HG02970 (cell line): Measurements from ENCODE around the gene DPP6.

Experiments
- ATAC-seq: cut with Tn5 transposase; IDR thresholded peaks from one replicate; pipeline ENCODE4 v1.9.1; 2021; ENCODE audit warnings: mild to moderate bottlenecking, moderate library complexity, moderate number of reproducible peaks; ENCODE audit not compliant: unreplicated experiment, low FRiP score

Gene DPP6

DNA sequence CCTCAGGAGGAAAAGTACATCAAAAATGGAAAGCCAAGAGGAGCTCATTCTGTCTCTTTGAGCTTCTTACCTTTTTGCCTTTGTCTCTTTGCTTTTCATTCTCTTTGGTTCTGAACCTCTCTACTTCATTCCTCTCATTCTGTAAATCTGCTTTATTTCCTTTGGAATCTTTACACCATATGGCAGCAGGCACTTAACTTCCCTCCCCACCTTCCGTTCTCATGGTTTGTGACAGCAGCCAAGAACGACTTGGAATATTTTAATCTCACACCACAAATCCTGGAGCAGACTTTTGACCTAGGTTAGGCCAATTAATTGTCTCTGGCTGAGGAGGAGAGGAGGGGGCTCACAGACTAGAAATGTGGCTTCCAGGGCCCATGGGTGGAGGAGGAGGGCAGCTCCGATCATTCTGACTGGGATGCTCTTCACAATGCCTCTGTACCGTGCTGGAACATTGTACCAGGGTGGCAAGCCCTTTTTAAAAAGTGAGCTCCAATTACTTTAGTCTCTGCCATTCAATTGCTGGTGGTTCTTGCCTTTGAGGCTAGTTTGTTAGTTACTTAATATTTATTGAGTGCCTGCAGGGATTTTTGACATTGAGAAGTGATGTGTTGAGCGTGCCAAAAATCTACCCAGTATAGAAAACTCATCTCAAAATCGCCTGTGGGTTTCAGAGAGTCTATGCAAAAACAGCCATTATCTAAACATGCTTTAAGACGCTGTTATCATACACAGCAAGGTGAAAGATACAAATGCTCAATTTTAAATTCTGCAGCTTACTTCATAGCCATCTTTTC lies 386.6 kb downstream of the DPP6 start:
- ATAC-seq, result no peak

DNA sequence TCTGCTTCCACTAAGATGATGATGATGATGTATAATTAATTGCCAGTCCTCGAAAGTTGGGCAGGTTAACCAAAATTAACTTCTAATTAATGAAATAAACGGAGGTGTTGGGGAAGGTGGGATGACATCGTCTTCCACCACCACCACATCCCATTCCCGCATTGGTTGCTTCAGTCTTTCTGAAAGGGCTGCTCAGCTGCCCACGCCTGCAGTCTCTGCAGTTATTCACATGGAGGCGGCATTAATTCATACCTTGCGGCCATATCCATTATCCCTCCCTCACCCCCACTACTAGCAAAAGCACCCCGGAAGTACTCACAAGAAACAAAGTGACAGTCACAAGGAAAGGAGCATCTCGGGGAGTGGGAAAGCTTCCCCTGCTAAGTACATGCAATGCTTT lies 387.9 kb downstream of the DPP6 start:
- ATAC-seq, result no peak

DNA sequence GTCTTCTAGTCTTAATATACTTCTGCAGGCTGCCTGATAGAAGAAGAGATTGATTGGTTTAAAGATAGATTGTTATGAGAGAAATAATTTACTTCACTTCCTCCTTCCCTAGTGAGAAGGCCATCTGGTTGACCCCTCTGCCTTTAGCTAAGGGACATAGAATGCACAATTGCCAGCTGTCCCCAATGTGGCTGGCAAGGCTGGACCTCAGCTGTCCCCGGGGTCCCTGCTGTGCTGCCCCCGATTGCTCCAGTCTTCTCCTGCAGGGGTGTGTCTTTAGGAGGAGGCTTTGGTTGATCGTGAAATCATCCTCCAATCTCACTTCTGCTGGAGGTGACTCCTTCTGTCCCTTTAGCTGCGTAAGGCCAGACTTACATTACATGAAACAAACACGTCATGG lies 388.5 kb downstream of the DPP6 start:
- no peak for ATAC-seq

DNA sequence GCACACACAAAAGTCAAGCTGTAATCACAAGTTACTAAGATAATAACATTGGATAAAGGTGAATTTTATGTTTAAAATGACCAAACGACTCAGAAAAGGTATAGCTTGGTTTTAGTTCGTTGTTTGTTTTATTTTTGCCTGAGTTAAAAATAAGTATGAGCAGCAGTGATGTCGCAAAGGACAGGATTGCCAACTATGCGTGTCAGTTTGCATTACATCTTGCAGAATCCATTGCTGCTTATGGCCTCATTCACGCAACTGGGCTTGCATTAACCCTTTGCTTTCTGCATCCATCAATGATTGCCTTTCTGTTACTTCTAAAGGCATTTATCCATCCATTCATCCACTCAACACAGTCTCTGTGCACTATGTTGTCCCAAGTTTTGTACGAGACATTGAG lies 389.6 kb downstream of the DPP6 start:
- ATAC-seq, result no peak

DNA sequence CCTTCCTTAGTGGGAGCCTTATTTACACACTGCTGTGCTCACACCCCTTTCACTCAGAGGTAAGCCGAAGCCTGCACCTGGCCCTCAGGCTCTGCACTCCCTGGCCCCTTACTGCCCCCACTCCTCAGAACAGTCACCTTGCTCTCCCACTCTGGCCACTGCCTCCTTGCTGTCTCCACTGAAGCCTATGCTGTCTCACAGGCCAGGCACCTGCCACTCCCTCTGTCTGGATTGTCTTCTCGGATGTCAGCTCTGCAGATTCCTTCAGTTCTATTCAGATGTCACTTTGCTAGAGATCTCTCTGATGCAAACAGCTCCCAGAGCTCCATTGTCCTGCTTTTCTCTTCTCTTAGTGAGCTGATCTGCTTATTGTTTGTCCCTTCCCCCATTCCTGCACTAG lies 390.7 kb downstream of the DPP6 start:
- ATAC-seq, result no peak

DNA sequence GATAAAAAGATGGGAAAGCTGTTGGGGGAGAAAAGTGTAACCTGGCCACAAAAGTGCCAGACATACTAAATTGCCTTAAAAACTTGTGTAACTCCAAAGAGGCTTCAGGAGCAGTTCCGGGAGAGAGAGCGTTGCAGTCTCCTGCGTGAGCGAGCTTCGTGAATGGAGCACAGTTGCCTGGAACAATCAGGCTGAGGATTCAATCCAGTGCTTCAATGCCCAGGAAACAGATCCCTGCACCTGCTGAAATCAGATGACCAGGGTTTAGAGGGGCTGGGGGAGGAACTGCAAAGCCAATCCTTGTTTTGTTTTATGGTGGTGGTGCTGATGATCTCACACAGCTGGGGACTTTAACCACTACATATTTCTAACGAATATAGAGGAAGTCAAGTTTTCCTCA lies 398.3 kb downstream of the DPP6 start:
- ATAC-seq, result no peak

DNA sequence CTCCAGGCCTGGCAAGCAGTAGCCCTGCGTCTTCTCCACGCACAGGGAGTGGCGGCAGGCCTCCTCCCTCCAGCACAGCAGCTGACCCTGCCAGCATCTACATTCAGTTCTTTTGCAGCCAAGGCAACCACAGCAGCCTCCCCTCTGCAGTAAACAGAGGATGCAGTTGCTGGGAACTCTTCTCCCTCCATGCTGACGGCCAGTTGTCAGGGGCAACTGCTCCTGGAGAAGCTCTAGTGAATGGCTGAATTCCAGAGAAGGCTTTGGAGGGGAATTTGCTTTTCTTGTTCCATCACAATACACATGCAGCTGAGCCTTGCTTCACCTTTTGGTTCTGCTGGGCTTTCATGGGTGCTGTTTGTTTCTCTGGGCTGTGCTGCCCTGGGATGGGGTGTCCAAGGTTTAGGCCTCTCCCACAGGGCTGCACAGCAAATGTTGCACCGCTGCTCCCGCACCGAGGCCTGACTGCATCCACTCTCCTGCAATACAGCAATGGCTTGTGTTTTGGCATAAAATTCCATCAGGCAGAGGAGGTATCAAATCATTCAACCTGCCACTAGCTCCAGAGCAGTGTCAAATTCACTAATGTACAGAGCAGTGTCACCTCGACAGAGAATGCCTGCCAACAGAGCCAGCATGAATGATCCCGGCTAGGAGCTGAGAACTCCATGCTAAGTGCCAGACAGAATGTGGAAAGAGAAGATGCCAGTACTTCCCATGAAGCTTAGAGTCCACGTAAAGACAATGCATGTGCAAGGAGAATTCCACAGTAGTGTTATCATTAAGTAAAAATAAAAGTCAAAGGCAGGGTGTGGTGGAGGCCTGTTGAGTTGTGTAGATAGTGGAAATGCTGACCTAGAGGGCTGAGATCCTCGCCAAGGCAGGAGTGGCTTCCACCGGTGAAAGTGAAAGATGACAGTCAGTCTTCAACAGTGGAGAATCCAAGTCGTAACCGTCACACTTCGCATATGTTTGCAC lies 399.6 kb downstream of the DPP6 start:
- ATAC-seq, result no peak

DNA sequence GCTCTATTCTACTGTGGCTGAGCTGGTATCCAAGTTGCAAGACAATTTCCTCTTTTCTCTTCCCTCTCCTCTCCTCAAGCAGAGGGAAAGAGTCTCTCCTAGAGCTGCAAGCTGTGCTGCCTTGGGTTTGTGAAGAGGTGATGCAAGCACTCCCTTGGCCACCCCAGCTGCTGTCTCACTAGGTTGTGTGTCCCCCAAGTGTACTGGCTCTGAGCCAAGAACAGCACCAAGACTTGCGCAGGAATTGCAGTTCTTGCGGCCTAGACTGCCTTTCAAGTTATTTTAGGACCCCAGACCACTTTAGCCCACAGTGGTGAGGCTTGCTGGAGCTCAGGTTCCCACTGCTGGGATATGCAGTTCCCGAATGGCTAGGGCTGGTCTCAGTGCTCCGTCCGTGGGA lies 411.6 kb downstream of the DPP6 start:
- no peak for ATAC-seq

DNA sequence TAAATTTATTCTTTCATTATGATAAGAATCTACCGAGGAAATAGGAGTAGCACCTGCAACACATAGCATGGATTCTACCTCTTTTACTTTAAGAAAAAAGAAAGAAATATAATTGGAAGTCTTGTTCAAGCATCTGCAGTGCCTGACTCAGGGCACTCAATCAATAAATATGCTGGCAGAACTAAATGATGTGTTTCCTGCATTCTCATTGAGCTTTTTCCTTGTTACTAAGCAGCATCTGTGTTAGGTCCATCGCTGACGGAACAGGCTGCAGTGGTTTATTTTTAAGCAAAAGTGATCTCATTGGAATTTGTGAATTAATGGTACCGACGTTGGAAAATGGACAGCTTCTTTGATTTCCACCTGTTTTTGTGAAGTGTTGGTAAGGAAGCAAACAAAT lies 417.5 kb downstream of the DPP6 start:
- no peak for ATAC-seq

DNA sequence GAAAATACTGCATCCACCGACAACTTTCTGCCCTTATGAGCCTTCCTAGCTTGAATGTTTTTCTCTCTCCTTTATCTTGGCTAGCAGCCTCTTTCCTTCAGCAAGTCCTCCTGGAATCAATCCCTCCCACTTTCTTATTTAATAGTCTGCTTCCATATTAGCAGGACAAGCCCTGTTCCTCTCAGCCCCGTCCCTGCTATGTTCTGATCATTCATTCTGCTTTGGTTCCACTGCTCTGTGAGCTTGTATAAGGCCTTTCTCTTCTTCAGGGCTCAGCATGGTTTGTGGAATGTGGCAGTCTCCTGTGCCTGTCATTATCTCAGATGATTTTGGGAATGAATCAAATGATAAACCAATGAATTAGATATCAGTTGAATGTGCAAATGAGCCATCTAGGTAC lies 420.1 kb downstream of the DPP6 start:
- ATAC-seq, result no peak

DNA sequence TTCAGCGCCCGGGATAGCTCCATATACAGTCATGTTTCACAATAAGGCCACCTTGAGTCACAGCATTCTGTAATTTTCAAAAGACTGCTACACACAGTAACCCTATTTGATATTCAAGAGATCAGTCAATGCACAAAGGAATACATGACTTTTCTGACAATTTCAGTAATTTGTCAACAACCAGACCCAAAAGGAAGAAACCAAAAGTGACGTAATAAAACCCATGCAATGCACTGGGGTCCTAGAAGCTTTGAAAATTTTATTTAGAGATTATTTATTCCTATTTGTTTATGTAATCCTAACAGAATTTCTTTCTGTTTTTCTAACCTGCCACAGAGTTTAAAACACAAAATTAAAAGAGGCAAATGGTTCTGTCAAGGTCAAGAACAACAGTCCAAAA lies 421.2 kb downstream of the DPP6 start:
- no peak for ATAC-seq

DNA sequence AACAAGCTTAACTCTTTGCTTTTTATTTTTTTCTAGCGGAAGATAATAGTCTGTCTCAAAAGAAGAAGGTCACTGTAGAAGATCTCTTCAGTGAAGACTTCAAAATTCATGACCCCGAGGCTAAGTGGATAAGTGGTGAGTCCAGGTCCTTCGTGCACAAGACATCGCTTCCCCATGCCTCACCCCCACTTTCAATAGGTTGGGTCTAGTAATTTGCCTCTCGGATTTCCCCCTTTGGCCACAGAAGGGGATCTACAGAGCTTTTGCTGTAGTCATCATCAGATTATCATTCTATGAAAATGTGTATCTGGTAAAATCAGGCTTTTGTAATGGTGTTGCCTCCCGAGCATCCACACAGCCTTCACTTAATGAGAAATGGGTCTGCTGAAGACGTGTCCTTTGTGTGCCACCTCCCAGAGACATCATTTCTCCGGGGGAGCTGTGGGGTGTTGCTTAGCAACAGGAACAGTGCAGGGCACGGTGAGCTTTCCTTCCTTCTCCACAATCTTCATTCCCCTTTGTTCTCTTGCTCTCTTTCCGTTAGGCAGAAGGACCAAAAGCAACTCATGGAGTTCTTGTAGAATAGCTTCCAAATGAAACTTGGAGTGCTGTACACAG lies 422.8 kb downstream of the DPP6 start:
- ATAC-seq, result no peak

DNA sequence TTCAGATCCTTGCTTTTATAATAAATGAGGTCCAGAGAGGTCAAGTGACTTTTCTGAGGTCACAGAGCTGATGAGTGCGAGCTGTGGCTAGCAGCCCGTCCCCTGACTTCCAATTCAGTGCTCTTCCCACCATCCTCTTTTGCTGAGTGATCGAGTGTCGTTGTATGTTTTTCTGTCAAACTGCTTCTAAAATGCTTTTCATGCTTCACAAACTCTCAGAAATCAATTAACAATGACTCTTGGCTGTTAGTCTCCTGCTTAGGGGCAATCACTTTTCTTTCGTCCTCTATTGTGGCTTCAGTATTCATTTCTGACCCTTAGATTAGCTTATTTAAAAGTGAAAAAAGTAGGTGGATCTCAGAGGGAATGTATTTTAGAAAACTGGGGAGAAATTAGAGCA lies 423.7 kb downstream of the DPP6 start:
- ATAC-seq, result no peak

DNA sequence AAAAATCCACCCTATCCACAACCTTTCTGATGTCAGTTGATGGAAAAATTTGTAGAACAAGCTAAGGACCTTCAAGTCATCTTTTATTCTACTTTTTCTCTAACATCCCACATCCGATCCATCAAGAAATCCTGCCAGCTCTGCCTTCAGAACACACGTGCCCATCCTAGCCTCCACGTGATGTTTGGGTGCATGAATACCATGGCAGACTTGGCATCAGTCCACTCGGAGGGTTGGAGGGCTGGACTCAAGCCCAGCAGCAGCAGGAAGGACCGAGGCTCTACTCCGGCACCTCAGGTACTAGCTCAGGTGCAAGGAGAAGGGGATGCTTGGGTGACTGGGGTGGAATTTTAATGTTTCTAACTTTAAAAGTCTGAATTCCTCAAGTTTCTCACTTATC lies 428.6 kb downstream of the DPP6 start:
- no peak for ATAC-seq

DNA sequence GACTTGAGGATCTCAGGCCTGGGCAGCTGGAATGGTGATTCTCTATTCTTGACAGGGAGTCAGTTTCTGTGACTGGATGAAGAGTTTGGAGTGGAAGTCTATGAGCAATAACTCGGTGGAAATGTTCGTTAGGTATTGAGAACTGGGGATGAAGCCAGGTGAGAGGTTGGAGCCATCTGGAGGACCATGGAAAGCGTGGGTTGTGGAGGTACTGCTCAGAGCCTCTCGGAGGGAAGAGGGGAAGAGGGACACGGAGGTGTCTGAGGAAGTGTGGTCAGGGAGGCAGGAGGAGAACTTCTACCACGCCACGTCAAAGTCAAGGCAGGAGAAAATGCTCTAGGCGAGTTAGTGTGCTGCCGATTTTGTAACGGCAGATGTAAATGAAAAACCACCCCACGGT lies 430.7 kb downstream of the DPP6 start:
- ATAC-seq, result no peak

DNA sequence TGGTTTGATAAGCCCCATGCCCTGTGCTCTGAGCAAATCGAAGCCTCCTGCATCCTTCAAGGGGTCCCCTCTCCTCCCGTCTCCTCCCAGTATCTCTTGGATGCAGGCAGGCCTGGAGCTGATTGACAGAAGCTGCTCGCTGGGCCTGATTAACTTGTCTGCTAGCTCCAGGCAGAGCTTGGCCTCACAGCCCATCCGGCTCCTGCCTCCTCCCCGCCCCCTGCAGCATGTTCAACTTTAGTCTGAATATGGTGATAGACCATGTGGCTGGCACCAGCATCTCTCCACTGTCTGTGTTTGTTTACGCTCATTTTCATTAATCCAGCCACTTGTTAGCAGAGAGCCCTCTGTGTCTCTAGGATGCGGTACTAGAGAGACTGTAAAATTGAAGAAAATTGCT lies 432.2 kb downstream of the DPP6 start:
- ATAC-seq, result no peak

DNA sequence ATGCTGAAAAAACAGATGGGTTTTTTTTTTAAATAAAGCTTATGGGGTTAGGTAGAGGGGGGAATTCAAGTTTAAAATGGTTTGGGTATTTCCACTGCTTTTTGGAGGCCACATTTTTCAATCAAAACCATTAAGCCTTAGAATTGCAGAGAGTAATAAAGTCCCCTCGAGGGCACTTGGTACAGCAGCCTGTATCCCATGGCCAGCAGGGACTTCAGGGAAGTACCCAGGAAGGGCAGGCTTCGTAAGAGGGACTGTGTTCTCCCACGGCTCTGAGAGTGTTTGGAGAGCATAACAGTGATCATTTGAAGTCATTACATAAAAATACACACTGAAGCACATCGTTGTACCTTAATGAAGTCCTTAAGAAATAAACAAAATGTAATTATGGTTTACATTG lies 432.7 kb downstream of the DPP6 start:
- no peak for ATAC-seq

DNA sequence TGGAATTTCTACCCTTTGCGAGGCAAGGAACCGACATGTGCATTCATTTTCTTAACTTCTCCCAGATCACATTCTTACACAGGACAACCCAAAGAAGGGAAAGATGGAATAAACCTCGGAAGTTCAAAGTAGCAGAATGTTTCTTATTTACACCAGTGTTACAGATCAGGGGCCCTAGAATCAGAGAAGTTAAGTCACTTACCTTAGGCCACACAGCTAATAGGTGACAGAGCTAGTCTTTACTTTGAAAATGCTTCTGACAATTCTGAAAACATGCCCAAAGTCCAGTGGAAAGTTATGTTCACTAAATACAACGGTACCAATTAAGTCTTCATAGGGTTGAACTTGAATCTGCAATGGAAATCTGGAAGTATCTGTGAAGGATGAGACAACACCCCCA lies 437.7 kb downstream of the DPP6 start:
- ATAC-seq, result no peak

DNA sequence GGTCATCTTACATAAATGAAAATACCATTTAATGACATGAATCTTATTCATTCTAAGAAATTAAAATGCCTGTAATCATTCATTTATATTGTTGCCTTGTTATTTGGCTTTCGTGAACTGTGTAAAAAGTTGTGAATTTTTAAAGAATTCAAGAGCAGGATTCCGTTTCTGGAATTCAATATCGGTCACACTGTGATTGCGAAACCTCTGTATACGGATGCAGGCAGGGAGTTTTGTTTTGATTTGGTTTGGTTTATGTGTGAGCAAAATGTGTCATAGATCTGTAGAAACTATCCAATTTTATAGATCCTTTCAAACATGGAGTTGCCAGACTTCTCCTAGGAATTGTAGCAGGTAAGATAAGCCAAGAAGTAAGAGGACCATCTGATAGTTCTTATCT lies 441.4 kb downstream of the DPP6 start:
- no peak for ATAC-seq

DNA sequence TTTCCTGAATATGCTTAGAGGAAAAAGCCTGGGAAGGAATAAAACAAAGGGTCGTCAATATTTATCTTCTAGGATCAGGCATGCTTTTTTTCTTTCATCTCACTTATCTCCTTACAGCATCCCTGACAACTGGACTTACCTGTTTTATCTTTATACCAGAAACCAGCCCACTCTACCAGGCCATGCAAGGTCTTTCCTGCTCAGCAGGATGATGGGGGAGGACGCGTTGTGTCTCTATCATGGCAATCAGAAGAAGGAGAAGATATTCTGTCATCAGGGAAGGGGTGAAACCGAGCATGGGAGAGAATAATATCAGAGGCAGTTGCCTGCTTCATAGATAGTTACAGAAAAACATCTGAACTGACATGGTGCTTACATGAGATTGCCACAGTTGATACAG lies 445.6 kb downstream of the DPP6 start:
- ATAC-seq, result no peak

DNA sequence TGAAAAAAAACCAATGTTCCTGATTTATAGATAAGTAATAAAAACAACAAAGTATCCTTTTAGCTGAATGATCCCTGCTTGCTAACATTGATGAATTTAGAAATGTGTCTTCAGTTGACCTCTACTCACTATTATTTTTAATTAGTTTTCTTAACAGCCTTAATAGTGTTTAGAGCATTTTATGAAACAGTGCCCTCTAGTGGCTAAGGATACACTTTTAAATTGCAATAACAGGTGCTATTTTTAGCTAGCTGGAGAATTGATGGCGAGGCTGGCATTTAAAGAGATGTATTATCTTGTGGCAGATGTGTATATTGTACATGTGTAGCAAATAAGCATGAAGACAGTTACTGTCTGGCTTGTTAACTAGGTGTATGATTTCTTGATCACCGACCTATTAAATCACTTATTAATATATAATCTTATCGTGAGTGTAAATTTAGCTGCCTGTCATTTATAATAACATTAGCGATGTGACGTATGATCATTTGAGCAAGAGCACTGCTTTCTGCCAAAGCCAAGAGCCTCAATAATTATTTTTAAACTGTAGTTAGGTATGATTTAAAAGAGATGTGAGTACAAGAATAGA lies 451.9 kb downstream of the DPP6 start:
- peak; percentile 71 for ATAC-seq
